ENCODE data around the gene SPIB. TPM values are rescaled to one million over a fixed set of nuclear protein-coding genes. Genes with fewer than 3 reads are reported as not detected.

Gene SPIB
- total RNA-seq, 5 donors from 2014 or later (not counting 1 experiment from before 2014, with no cell fraction given), result 0.72 to 9.7 (median 4.1) TPM

GRCh38 chr19:50401605-50402450 lies 16.9 kb upstream of the SPIB start:
- WGBS (ENCODE audit: insufficient coverage), result 92% methylated on average over 43 of the region's 48 CpGs
- Mint-ChIP-seq H3K27me3 (no peaks in the 10 kb centered on the region), H3K4me1 (peaks cover 0 to 4% (median 0%) of the 10 kb centered on the region in 3 donors), H3K9me3 (no peaks in the 10 kb centered on the region), H3K27ac (no peak overlapping the region), H3K4me3 (no peak overlapping the region), H3K36me3 (peaks cover 21% of the 10 kb centered on the region)
- Histone ChIP-seq H3K36me3 (ENCODE audit: control insufficient read depth in 2 of 2, extremely low read depth in 1 of 2, insufficient read depth in 1 of 2, low read length in 1 of 2) (peaks cover 19 to 21% of the 10 kb centered on the region in 2 donors), H3K4me1 (ENCODE audit: control insufficient read depth in 1 of 2, extremely low read depth in 1 of 2, insufficient read depth in 2 of 2, low read length in 2 of 2) (no peaks in the 10 kb centered on the region), H3K9me3 (no peaks in the 10 kb centered on the region), H3K27me3 (replicated peaks in 1 of 2; ENCODE audit: control insufficient read depth in 2 of 2, extremely low read depth in 1 of 2, insufficient read depth in 2 of 2, low read length in 1 of 2) (no peaks in the 10 kb centered on the region), H3K4me3 (ENCODE audit: control insufficient read depth in 1 of 2, extremely low read depth in 1 of 2, low read length in 1 of 2) (no peak overlapping the region), H3K27ac (ENCODE audit: low read length) (no peak overlapping the region)
- POLR2A ChIA-PET, result interaction anchor here in 1 of 2 donors (0.5 kb wide), 1 partner anchor 450 kb away, joined by 3 read pairs; no protein-coding TSS in a partner anchor
- ATAC-seq (replicated peaks in 1 of 4) (no peak), DNase-seq (no peak)
- CTCF ChIA-PET, result no interaction called here

GRCh38 chr19:50402544-50403301 lies 16.0 kb upstream of the SPIB start:
- Histone ChIP-seq H3K4me1 (ENCODE audit: control insufficient read depth in 1 of 2, extremely low read depth in 1 of 2, insufficient read depth in 2 of 2, low read length in 2 of 2) (no peaks in the 10 kb centered on the region), H3K36me3 (ENCODE audit: control insufficient read depth in 2 of 2, extremely low read depth in 1 of 2, insufficient read depth in 1 of 2, low read length in 1 of 2) (peaks cover 21 to 24% of the 10 kb centered on the region in 2 donors), H3K4me3 (ENCODE audit: control insufficient read depth in 1 of 2, extremely low read depth in 1 of 2, low read length in 1 of 2) (no peak overlapping the region), H3K9me3 (no peaks in the 10 kb centered on the region), H3K27ac (ENCODE audit: low read length) (no peak overlapping the region), H3K27me3 (replicated peaks in 1 of 2; ENCODE audit: control insufficient read depth in 2 of 2, extremely low read depth in 1 of 2, insufficient read depth in 2 of 2, low read length in 1 of 2) (no peaks in the 10 kb centered on the region)
- no peak overlapping the region for H3K27ac Mint-ChIP-seq
- H3K36me3 Mint-ChIP-seq, result peaks cover 19% of the 10 kb centered on the region
- peaks cover 0 to 4% (median 0%) of the 10 kb centered on the region in 3 donors for H3K4me1 Mint-ChIP-seq
- ATAC-seq (replicated peaks in 1 of 4) (no peak), DNase-seq (no peak)
- CTCF ChIA-PET, result interaction anchor here in 1 of 2 donors (0.5 kb wide), 1 partner anchor 46 kb away, joined by 5 read pairs; no protein-coding TSS in a partner anchor
- POLR2A ChIA-PET, result interaction anchor here in 1 of 2 donors (0.5 kb wide), 1 partner anchor 449 kb away, joined by 3 read pairs; no protein-coding TSS in a partner anchor
- H3K9me3 Mint-ChIP-seq, result no peaks in the 10 kb centered on the region
- H3K27me3 Mint-ChIP-seq, result no peaks in the 10 kb centered on the region
- WGBS (ENCODE audit: insufficient coverage), result 95% methylated on average over 35 of the region's 41 CpGs
- H3K4me3 Mint-ChIP-seq, result no peak overlapping the region

GRCh38 chr19:50406156-50406820 lies 12.4 kb upstream of the SPIB start:
- no peak overlapping the region for H3K27ac Mint-ChIP-seq
- POLR2A ChIA-PET, result no interaction called here
- ATAC-seq (replicated peaks in 1 of 4), result no peak

GRCh38 chr19:50406829-50407228 lies 11.9 kb upstream of the SPIB start:
- ChIA-PET CTCF (no interaction called here), POLR2A (no interaction called here)
- Histone ChIP-seq H3K36me3 (ENCODE audit: control insufficient read depth in 2 of 2, extremely low read depth in 1 of 2, insufficient read depth in 1 of 2, low read length in 1 of 2) (peaks cover 23 to 27% of the 10 kb centered on the region in 2 donors), H3K27me3 (replicated peaks in 1 of 2; ENCODE audit: control insufficient read depth in 2 of 2, extremely low read depth in 1 of 2, insufficient read depth in 2 of 2, low read length in 1 of 2) (no peaks in the 10 kb centered on the region), H3K4me1 (ENCODE audit: control insufficient read depth in 1 of 2, extremely low read depth in 1 of 2, insufficient read depth in 2 of 2, low read length in 2 of 2) (no peaks in the 10 kb centered on the region), H3K27ac (ENCODE audit: low read length) (no peak overlapping the region), H3K4me3 (ENCODE audit: control insufficient read depth in 1 of 2, extremely low read depth in 1 of 2, low read length in 1 of 2) (no peak overlapping the region), H3K9me3 (no peaks in the 10 kb centered on the region)
- Mint-ChIP-seq H3K27ac (no peak overlapping the region), H3K27me3 (no peaks in the 10 kb centered on the region), H3K36me3 (peaks cover 22% of the 10 kb centered on the region), H3K9me3 (no peaks in the 10 kb centered on the region), H3K4me1 (no peaks in the 10 kb centered on the region), H3K4me3 (no peak overlapping the region)
- 97% methylated on average over 19 of the region's 19 CpGs for WGBS (ENCODE audit: insufficient coverage)
- ATAC-seq (replicated peaks in 1 of 4), result no peak
- DNase-seq, result no peak

More at GRCh38 chr19:50406156-50406820, 12.4 kb upstream of the SPIB start:
- H3K36me3 Mint-ChIP-seq, result peaks cover 22% of the 10 kb centered on the region
- WGBS (ENCODE audit: insufficient coverage), result 87% methylated on average over 15 of the region's 22 CpGs
- Histone ChIP-seq H3K4me1 (ENCODE audit: control insufficient read depth in 1 of 2, extremely low read depth in 1 of 2, insufficient read depth in 2 of 2, low read length in 2 of 2) (no peaks in the 10 kb centered on the region), H3K27ac (ENCODE audit: low read length) (no peak overlapping the region), H3K36me3 (ENCODE audit: control insufficient read depth in 2 of 2, extremely low read depth in 1 of 2, insufficient read depth in 1 of 2, low read length in 1 of 2) (peaks cover 25 to 27% of the 10 kb centered on the region in 2 donors), H3K27me3 (replicated peaks in 1 of 2; ENCODE audit: control insufficient read depth in 2 of 2, extremely low read depth in 1 of 2, insufficient read depth in 2 of 2, low read length in 1 of 2) (no peaks in the 10 kb centered on the region), H3K4me3 (ENCODE audit: control insufficient read depth in 1 of 2, extremely low read depth in 1 of 2, low read length in 1 of 2) (no peak overlapping the region), H3K9me3 (no peaks in the 10 kb centered on the region)
- DNase-seq, result no peak
- no peaks in the 10 kb centered on the region for H3K9me3 Mint-ChIP-seq
- CTCF ChIA-PET, result no interaction called here
- H3K4me3 Mint-ChIP-seq, result no peak overlapping the region
- no peaks in the 10 kb centered on the region for H3K27me3 Mint-ChIP-seq
- H3K4me1 Mint-ChIP-seq, result no peaks in the 10 kb centered on the region

GRCh38 chr19:50409347-50409746 lies 9.4 kb upstream of the SPIB start:
- no peak overlapping the region for H3K27ac ChIP-seq (ENCODE audit: low read length)
- no peaks in the 10 kb centered on the region for H3K4me1 ChIP-seq (ENCODE audit: control insufficient read depth in 1 of 2, extremely low read depth in 1 of 2, insufficient read depth in 2 of 2, low read length in 2 of 2)
- H3K36me3 Mint-ChIP-seq, result peaks cover 12% of the 10 kb centered on the region
- H3K4me3 ChIP-seq (ENCODE audit: control insufficient read depth in 1 of 2, extremely low read depth in 1 of 2, low read length in 1 of 2), result no peak overlapping the region
- peaks cover 15 to 19% of the 10 kb centered on the region in 2 donors for H3K36me3 ChIP-seq (ENCODE audit: control insufficient read depth in 2 of 2, extremely low read depth in 1 of 2, insufficient read depth in 1 of 2, low read length in 1 of 2)
- H3K27me3 ChIP-seq (replicated peaks in 1 of 2; ENCODE audit: control insufficient read depth in 2 of 2, extremely low read depth in 1 of 2, insufficient read depth in 2 of 2, low read length in 1 of 2), result no peaks in the 10 kb centered on the region
- ATAC-seq (replicated peaks in 1 of 4), result no peak
- POLR2A ChIA-PET, result no interaction called here
- WGBS (ENCODE audit: insufficient coverage), result 97% methylated on average over 17 of the region's 17 CpGs
- CTCF ChIA-PET, result no interaction called here
- H3K27ac Mint-ChIP-seq, result no peak overlapping the region
- H3K4me1 Mint-ChIP-seq, result no peaks in the 10 kb centered on the region
- no peaks in the 10 kb centered on the region for H3K9me3 Mint-ChIP-seq
- no peaks in the 10 kb centered on the region for H3K27me3 Mint-ChIP-seq
- no peaks in the 10 kb centered on the region for H3K9me3 ChIP-seq
- no peak overlapping the region for H3K4me3 Mint-ChIP-seq
- DNase-seq, result no peak

- Mint-ChIP-seq H3K27ac (peak overlapping the region in 1 of 2 donors; percentile 36), H3K36me3 (peaks cover 12% of the 10 kb centered on the region), H3K9me3 (no peaks in the 10 kb centered on the region), H3K4me1 (no peaks in the 10 kb centered on the region), H3K27me3 (no peaks in the 10 kb centered on the region), H3K4me3 (no peak overlapping the region)
- Histone ChIP-seq H3K4me1 (ENCODE audit: control insufficient read depth in 1 of 2, extremely low read depth in 1 of 2, insufficient read depth in 2 of 2, low read length in 2 of 2) (peaks cover 0 to 7% of the 10 kb centered on the region in 2 experiments), H3K27me3 (replicated peaks in 1 of 2; ENCODE audit: control insufficient read depth in 2 of 2, extremely low read depth in 1 of 2, insufficient read depth in 2 of 2, low read length in 1 of 2) (no peaks in the 10 kb centered on the region), H3K36me3 (ENCODE audit: control insufficient read depth in 2 of 2, extremely low read depth in 1 of 2, insufficient read depth in 1 of 2, low read length in 1 of 2) (peaks cover 15 to 18% of the 10 kb centered on the region in 2 donors), H3K9me3 (no peaks in the 10 kb centered on the region), H3K27ac (ENCODE audit: low read length) (no peak overlapping the region), H3K4me3 (ENCODE audit: control insufficient read depth in 1 of 2, extremely low read depth in 1 of 2, low read length in 1 of 2) (no peak overlapping the region)
- CTCF ChIA-PET, result no interaction called here
- 90% methylated on average over 8 of the region's 10 CpGs for WGBS (ENCODE audit: insufficient coverage)
- DNase-seq (no peak), ATAC-seq (replicated peaks in 1 of 4) (no peak)
- POLR2A ChIA-PET, result no interaction called here
Measured at GRCh38 chr19:50410109-50410508, 8.6 kb upstream of the SPIB start.

Measured in T-cell (primary cell).